Erythroblast (primary cell): ENCODE measurements around the gene MED31.

Experiments used
- GATA1 ChIP-seq: IDR thresholded peaks from 2 replicates; pipeline ENCODE4 v1.6.1; 2011; ENCODE audit warnings: low read depth, mild to moderate bottlenecking, control low read depth, low read length, moderate library complexity
- POLR2A ChIP-seq: IDR thresholded peaks from 2 replicates; pipeline ENCODE4 v1.6.1; 2011; ENCODE audit warnings: mild to moderate bottlenecking, low read length

DNA sequence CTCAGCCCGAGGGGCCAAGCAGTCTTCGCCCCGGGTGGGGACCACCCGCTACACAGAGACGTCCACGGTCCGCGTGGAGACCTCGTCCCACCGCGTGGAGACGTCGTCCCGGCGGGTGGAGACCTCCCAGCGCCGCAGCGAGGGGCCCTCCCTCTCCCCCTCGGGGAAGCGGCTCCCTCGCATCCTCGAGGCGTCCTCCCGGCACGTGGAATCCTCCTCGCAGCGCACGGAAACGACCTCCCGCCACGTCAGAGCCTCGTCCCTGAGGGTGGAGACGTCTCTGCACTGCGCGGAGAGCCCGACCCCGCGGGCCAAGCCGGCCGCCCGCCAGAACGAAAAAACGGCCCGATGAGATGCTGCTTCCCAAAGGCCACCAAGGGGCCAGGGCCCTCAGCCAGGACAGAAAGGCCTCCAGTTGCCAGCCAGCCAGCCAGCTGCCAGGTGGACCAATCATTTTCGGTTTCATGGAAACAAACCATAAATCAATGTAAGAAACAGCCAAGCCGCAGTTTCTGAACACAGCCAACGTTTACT, 581 bp upstream of the MED31 start:
- TF ChIP-seq POLR2A: no peak
- no peak for TF ChIP-seq GATA1
